Measurements from ENCODE around the gene PUS10. TPM values are rescaled to one million over a fixed set of nuclear protein-coding genes. Genes with fewer than 3 reads are reported as not detected.

The PUS10 gene
- total and polyA plus RNA-seq, 2 of the 13 experiments (the other 11 are each of a cell fraction or from before 2014, with no cell fraction given): 41.4 to 44.3 TPM

DNA sequence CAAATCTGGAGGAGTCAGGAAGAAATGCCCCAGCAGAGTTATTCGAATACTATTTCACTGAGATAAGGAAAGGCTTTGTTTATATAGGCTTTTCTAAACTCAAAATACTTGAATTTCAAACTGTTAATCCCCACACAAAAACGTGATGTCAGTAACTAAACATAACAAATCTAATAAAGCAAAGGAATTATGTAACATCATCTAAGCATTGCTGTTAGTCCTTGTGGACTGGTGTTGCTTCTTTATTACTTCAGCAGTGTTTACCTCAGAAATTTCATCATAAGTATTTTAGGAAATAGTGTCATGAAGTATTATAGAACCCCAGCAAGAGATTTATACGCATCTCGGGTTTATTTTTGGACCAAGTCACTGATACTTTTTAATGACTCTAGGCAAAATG is 27.9 kb upstream of the PUS10 start:
- in situ Hi-C loops (cut with HindIII; ENCODE audit: extremely low pct_ligation_motif_present, low pct_unique_long_range_greater_than_20kb): no loop called here
- FAIRE-seq: no peak

More for the DNA sequence above, 27.9 kb upstream of the PUS10 start:
- no TSS peak for BruUV-seq (replicated peaks)
- Histone ChIP-seq H3K4me1 (ENCODE audit: insufficient read depth, low read length) (peaks cover 5% of the 10 kb centered on the region; the same call in 1 of the 2 replicates), H3K9ac (ENCODE audit: insufficient read depth, low read depth, low read length) (no peak overlapping the region), H4K20me1 (ENCODE audit: insufficient read depth, low read length) (no peaks in the 10 kb centered on the region; the same call in 1 of the 2 replicates), H2AFZ (ENCODE audit: low read length) (no peak overlapping the region), H3K4me2 (ENCODE audit: low read depth, low read length) (no peak overlapping the region), H3K9me3 (ENCODE audit: low read length) (no peaks in the 10 kb centered on the region), H3K4me3 (replicated peaks in 1 of 3; ENCODE audit: insufficient read depth in 1 of 3, low read depth in 2 of 3, low read length in 3 of 3) (no peak overlapping the region), H3K79me2 (ENCODE audit: insufficient read depth, low read length) (peaks cover 6% of the 10 kb centered on the region), H3K27me3 (ENCODE audit: control insufficient read depth in 1 of 2, insufficient read depth in 2 of 2, low read length in 2 of 2) (no peaks in the 10 kb centered on the region), H3K27ac (ENCODE audit: extremely low read length, insufficient read depth, low read length) (no peak overlapping the region), H3K36me3 (replicated peaks in 1 of 2; ENCODE audit: control insufficient read depth in 1 of 2, insufficient read depth in 2 of 2, low read length in 2 of 2) (peaks cover 10 to 67% of the 10 kb centered on the region in 2 experiments)
- no peak for TF ChIP-seq MAX (IDR thresholded peaks at IDR 0.05)
- no peak for TF ChIP-seq HMGA1 (CRISPR knock-in tag; conservative IDR thresholded peaks at IDR 0.05)
- no peak for TF ChIP-seq ZNF138 (CRISPR knock-in tag; IDR thresholded peaks at IDR 0.05; ENCODE audit: low read depth)
- no peak for TF ChIP-seq ZNF317 (CRISPR knock-in tag; IDR thresholded peaks at IDR 0.05)
- TF ChIP-seq ATRX (CRISPR knock-in tag; IDR thresholded peaks at IDR 0.05; ENCODE audit: borderline replicate concordance): no peak
- TF ChIP-seq SYNCRIP (IDR thresholded peaks at IDR 0.05; ENCODE audit: insufficient read depth, low read depth, low read length): no peak
- no peak for TF ChIP-seq SMAD9 (CRISPR knock-in tag; IDR thresholded peaks at IDR 0.05)
- no peak for TF ChIP-seq HDAC1 (CRISPR knock-in tag; IDR thresholded peaks at IDR 0.05)
- no peak for TF ChIP-seq FUBP1 (CRISPR knock-in tag; IDR thresholded peaks at IDR 0.05; ENCODE audit: borderline replicate concordance)
- no peak for TF ChIP-seq ZSCAN20 (CRISPR knock-in tag; IDR thresholded peaks at IDR 0.05; ENCODE audit: borderline replicate concordance)
- no peak for TF ChIP-seq MZF1 (CRISPR knock-in tag; IDR thresholded peaks at IDR 0.05; ENCODE audit: borderline replicate concordance)
- DNase-seq (ENCODE audit: low spot score) (no peak), ATAC-seq (no peak)
- ChIA-PET CTCF (ENCODE audit: low intra/inter-chr PET ratio, low total read pairs) (no interaction called here), POLR2A (no interaction called here)
- intact Hi-C loops (cut with micrococcal nuclease; ENCODE audit: unreplicated experiment): no loop called here
- 96% methylated on average over 4 of the region's 4 CpGs for WGBS (ENCODE audit: low lambda C conversion rate)

Data from HepG2 (cell line).